A549 (cell line): ENCODE measurements around the gene KCNQ1.

ENCODE experiments used
- CBX8 ChIP-seq: fragments of 200-600 bp; sonication (generic); IDR thresholded peaks from 2 replicates; pipeline ENCODE4 v1.6.1; 2016
- CTCF ChIP-seq: fragments of >200 bp; sonication (Bioruptor Twin); formaldehyde crosslinking; IDR thresholded peaks from 3 replicates; pipeline ENCODE4 v1.5.1; 2016
- SMC3 ChIP-seq: fragments of >200 bp; sonication (Bioruptor Twin); formaldehyde crosslinking; IDR thresholded peaks from 3 replicates; pipeline ENCODE4 v1.6.1; 2018; ENCODE audit warnings: inconsistent platforms

- TF ChIP-seq CTCF = no peak
- TF ChIP-seq CBX8 = no peak
- no peak for TF ChIP-seq SMC3
These were observed 71.6 kb downstream of the KCNQ1 start for GRCh38 chr11:2516276-2517015.
